ENCODE data around the gene CXXC1. TPM values are rescaled to one million over a fixed set of nuclear protein-coding genes. Genes with fewer than 3 reads are reported as not detected.

Gene CXXC1
- polyA plus RNA-seq (ENCODE audit: low read depth in 6 of 6), result 10 to 100 TPM; 56.7 to 97.3 (median 71.0) TPM

DNA sequence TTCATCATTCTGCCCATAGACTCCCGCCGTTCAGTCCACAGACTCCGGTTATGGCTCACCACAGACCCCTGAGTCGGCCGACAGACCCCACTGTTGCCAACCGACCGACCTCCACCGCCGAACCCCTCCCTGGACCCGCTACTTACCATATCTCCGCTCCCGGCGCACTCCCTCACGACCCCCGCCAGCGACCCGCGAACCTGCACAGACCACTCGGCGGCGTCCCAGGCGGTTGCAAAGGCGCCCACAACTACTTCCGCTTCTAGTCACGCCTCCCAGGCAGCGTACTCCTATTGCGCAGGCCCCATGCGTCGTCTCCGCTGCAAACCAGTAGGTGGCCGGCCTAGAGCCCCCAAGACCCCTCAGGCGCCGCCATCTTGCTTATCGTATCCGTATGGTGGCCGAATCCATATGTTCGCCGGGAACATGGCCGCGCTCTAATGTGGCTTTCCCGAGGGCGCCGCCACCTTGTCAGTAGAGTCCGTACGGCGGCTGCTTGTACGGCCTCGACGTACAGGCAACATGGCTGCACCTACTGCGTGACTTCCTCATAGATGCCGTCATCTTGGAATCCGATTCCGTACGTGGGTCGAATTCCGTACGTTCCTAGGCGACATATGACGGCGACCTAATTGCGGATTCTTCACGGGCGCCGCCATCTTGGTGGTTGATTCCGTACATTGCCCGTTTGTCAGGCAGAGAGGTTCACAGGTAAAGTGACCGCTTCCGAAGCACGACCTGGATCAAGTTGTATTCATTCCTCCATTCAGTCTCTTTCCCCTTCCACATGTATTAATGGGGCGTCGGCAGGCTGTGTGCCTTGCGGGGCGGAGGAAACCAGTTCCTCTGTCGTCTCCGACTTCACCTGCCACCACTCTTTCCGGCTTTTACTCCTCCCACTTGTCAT, at the start of gene CXXC1:
TSS of gene CXXC1 (minus strand) at position 252 of the 907 bp plus-strand sequence. CDS start at position 149, 103 bp downstream.
- H3K36me3 Mint-ChIP-seq, result peaks cover 8 to 33% of the 10 kb centered on the region in 2 donors
- H3K4me3 Mint-ChIP-seq, result peak within 1 kb of the TSS; percentile 89 to 100 (median 98)
- no peaks in the 10 kb centered on the region for H3K27me3 Mint-ChIP-seq
- DNase-seq (peak; percentile 97), ATAC-seq (ENCODE audit: low read depth in 2 of 2) (peak; percentile 84 to 90)
- H3K9me3 Mint-ChIP-seq, result no peaks in the 10 kb centered on the region
- peak within 1 kb of the TSS; percentile 89 to 99 (median 98) for H3K27ac Mint-ChIP-seq
- peaks cover 37 to 48% (median 37%) of the 10 kb centered on the region in 3 donors for H3K4me1 Mint-ChIP-seq

DNA sequence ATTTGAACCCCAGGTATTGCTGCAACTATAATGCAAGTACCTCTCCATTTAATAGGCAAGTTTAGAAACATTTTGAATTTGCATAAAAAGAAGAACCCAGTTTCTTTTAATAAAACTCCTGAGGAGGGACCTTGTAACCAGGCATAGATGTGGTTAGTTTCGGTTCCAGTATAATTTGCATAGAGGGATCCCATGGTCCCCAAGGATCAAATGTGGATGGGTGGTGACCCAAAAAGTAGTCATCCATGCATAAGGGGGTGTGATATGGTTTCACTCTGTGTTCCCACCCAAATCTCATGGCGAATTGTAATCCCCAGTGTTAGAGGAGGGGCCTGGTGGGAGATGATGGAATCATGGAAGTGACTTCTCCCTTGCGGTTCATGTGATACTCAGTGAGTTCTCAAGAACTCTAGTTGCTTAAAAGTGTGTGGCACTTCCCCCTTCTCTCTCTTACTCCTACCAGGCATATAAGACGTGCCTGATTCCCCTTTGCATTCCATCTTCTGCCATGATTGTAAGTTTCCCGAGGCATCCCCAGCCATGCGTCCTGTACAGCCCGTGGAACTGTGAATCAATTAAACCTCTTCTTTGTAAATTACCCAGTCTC, 47.2 kb upstream of the CXXC1 start:
- Mint-ChIP-seq H3K36me3 (no peaks in the 10 kb centered on the region), H3K27me3 (no peaks in the 10 kb centered on the region), H3K9me3 (no peaks in the 10 kb centered on the region), H3K4me3 (peak overlapping the region; percentile 54 to 84 (median 64)), H3K4me1 (peaks cover 64 to 82% (median 75%) of the 10 kb centered on the region in 3 donors), H3K27ac (peak overlapping the region in 5 of 6 donors; percentile 9 to 76 (median 40))
- peak; percentile 67 for DNase-seq
- peak; percentile 91 to 93 for ATAC-seq (ENCODE audit: low read depth in 2 of 2)

DNA sequence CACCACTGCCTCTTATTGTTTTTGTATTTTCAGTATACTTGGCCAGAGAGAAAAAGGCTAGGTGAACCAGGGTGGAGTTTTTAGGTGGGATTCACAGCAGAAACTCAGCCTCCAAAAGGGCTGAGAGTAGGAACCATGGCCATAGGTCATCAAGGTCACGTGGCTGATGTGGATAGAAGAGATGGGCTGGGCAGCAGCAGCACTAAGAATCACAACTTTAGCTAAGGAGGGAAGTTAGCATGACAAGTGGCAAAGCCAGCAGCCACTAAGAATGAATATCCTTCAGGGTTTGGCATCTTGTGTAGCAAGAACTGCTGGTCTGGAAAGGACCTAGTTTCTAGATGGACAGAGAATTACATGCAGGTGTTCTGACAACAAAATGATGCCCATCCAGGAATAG, 44.2 kb upstream of the CXXC1 start:
- DNase-seq (no peak), ATAC-seq (ENCODE audit: low read depth in 2 of 2) (no peak)
- H3K36me3 Mint-ChIP-seq, result no peaks in the 10 kb centered on the region
- peak overlapping the region in 4 of 8 donors; percentile 6 to 71 (median 27) for H3K4me3 Mint-ChIP-seq
- peaks cover 0 to 9% (median 0%) of the 10 kb centered on the region in 3 donors for H3K27me3 Mint-ChIP-seq
- H3K4me1 Mint-ChIP-seq, result peaks cover 47 to 56% (median 54%) of the 10 kb centered on the region in 3 donors
- H3K27ac Mint-ChIP-seq, result no peak overlapping the region
- no peaks in the 10 kb centered on the region for H3K9me3 Mint-ChIP-seq

DNA sequence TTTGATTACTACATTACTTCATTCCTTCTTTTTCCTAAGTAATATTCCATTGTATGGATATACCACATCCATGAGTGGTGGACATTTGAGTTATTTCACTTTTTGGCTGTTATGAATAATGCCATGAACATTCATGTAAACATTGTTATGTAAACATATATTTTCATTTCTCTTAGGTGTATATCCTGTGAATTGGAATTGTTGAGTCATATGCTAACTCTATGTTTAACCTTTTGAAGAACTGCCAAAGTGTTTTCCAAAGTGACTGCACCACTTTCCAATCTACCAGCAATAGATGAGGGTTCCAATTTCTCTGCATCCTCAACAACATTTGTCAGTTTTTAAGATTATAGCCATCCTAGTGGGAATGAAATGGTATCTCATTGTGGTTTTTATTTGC, 42.7 kb upstream of the CXXC1 start:
- no peaks in the 10 kb centered on the region for H3K9me3 Mint-ChIP-seq
- H3K27ac Mint-ChIP-seq, result no peak overlapping the region
- DNase-seq (no peak), ATAC-seq (ENCODE audit: low read depth in 2 of 2) (no peak)
- H3K36me3 Mint-ChIP-seq, result peaks cover 0 to 2% of the 10 kb centered on the region in 2 donors
- H3K4me1 Mint-ChIP-seq, result peaks cover 39 to 49% (median 48%) of the 10 kb centered on the region in 3 donors
- no peak overlapping the region for H3K4me3 Mint-ChIP-seq
- H3K27me3 Mint-ChIP-seq, result peaks cover 0 to 9% (median 0%) of the 10 kb centered on the region in 3 donors

GRCh38 chr18:50327983-50328382, 40.5 kb upstream of the CXXC1 start:
- peaks cover 0 to 8% of the 10 kb centered on the region in 2 donors for H3K36me3 Mint-ChIP-seq
- peaks cover 0 to 4% (median 0%) of the 10 kb centered on the region in 7 donors for H3K9me3 Mint-ChIP-seq
- ATAC-seq (ENCODE audit: low read depth in 2 of 2), result no peak

GRCh38 chr18:50320719-50321118, 33.2 kb upstream of the CXXC1 start:
- Mint-ChIP-seq H3K4me3 (peak overlapping the region in 3 of 8 donors; percentile 5 to 28 (median 20)), H3K36me3 (peaks cover 0 to 8% of the 10 kb centered on the region in 2 donors), H3K4me1 (peaks cover 18 to 41% (median 29%) of the 10 kb centered on the region in 3 donors), H3K27ac (peak overlapping the region in 1 of 6 donors; percentile 9), H3K27me3 (no peaks in the 10 kb centered on the region), H3K9me3 (peaks cover 0 to 5% (median 0%) of the 10 kb centered on the region in 7 donors)
- ATAC-seq (ENCODE audit: low read depth in 2 of 2), result no peak
- DNase-seq, result no peak

More at GRCh38 chr18:50327983-50328382, 40.5 kb upstream of the CXXC1 start:
- Mint-ChIP-seq H3K4me1 (peaks cover 22 to 31% (median 31%) of the 10 kb centered on the region in 3 donors), H3K27me3 (peaks cover 0 to 9% (median 0%) of the 10 kb centered on the region in 3 donors), H3K4me3 (peak overlapping the region in 1 of 8 donors; percentile 3), H3K27ac (no peak overlapping the region)
- no peak for DNase-seq

DNA sequence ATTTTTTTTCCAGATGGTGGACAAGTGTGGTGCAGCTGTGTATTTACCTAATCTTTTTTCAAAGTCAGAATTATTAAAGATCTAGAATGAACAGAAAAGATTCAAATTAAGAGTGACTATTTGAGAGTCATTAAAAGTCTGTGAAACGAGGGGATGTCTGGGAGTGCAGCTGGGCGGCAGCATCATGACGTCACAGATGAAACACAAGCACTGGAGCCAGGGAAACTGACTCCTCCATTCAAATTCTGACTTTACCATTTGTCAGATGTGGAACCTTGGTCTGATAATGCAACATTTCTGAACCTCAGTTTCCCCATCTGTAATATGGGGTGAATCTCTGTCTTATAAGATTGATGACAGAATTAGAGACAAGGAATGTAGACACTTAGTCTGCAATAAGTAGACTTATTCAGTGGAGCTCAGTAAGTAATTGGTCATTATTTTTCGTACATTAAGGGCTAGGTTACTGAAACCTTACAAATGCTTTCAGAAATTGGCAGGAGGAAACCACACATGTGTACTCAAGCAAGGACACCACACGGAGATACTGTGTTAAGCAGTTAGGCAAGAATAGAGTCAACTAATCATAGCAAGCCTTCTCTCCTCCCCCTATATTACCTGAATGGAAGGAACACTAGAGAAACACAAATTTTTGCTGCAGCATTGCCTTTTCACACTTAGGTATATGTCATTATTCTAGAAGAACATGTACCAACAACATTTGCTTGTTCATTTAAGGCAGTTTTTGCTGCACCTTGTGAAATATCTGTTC, 27.8 kb upstream of the CXXC1 start:
- Mint-ChIP-seq H3K4me1 (peaks cover 38 to 72% (median 57%) of the 10 kb centered on the region in 3 donors), H3K27me3 (no peaks in the 10 kb centered on the region)
- ATAC-seq (ENCODE audit: low read depth in 2 of 2), result peak; percentile 74 to 77

DNA sequence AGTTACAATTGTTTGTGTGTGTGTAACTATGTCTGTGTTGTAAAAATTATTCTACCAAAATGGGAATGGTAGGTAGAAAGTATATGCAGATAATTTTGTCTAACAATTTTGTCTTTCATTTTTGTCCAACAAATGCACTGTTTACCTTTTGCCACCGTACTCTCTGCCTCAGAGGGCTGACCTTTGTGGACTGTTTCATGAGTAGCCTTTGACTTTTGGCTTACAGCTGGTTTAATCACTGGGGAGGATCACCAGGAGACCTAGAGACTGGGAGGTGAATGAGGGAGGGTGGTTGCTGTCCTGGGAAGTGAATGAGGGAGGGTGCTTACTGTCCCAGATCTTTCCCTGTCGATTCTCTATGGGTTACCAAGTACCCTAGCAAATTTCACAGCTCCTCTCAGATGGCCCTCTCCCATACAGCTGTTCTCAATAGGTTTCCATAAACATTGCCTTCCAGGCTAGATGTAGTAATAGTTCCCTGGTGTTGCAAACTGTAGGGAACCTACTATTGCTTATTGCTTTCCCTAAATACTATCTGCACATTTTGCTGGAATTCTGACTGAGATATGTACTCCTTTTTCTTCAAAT, 26.5 kb upstream of the CXXC1 start:
- Mint-ChIP-seq H3K27ac (peak overlapping the region in 2 of 6 donors; percentile 30 to 64), H3K4me3 (peak overlapping the region in 3 of 8 donors; percentile 33 to 47 (median 47)), H3K9me3 (no peaks in the 10 kb centered on the region), H3K4me1 (peaks cover 38 to 71% (median 51%) of the 10 kb centered on the region in 3 donors), H3K27me3 (no peaks in the 10 kb centered on the region), H3K36me3 (no peaks in the 10 kb centered on the region)
- ATAC-seq (ENCODE audit: low read depth in 2 of 2) (no peak), DNase-seq (no peak)

More for the DNA sequence above, 27.8 kb upstream of the CXXC1 start:
- peak; percentile 51 for DNase-seq
- H3K27ac Mint-ChIP-seq, result no peak overlapping the region
- no peaks in the 10 kb centered on the region for H3K36me3 Mint-ChIP-seq
- H3K4me3 Mint-ChIP-seq, result peak overlapping the region in 7 of 8 donors; percentile 14 to 73 (median 48)
- no peaks in the 10 kb centered on the region for H3K9me3 Mint-ChIP-seq

- Mint-ChIP-seq H3K4me3 (peak overlapping the region in 7 of 8 donors; percentile 23 to 70 (median 41)), H3K4me1 (peaks cover 42 to 74% (median 58%) of the 10 kb centered on the region in 3 donors), H3K36me3 (no peaks in the 10 kb centered on the region), H3K27ac (peak overlapping the region; percentile 34 to 92 (median 72)), H3K9me3 (no peaks in the 10 kb centered on the region), H3K27me3 (no peaks in the 10 kb centered on the region)
- ATAC-seq (ENCODE audit: low read depth in 2 of 2) (peak in 1 of 2 donors; percentile 17), DNase-seq (no peak)
Measured at GRCh38 chr18:50313031-50313607, 25.6 kb upstream of the CXXC1 start.

GRCh38 chr18:50312296-50313030, 25.0 kb upstream of the CXXC1 start:
- ATAC-seq (ENCODE audit: low read depth in 2 of 2) (peak; percentile 81 to 86), DNase-seq (peak; percentile 53)
- Mint-ChIP-seq H3K27me3 (no peaks in the 10 kb centered on the region), H3K36me3 (no peaks in the 10 kb centered on the region), H3K4me3 (peak overlapping the region; percentile 28 to 89 (median 71)), H3K4me1 (peaks cover 47 to 78% (median 64%) of the 10 kb centered on the region in 3 donors), H3K27ac (peak overlapping the region; percentile 34 to 93 (median 86)), H3K9me3 (no peaks in the 10 kb centered on the region)

GRCh38 chr18:50311650-50312049, 24.2 kb upstream of the CXXC1 start:
- peak overlapping the region in 1 of 6 donors; percentile 76 for H3K27ac Mint-ChIP-seq
- no peaks in the 10 kb centered on the region for H3K9me3 Mint-ChIP-seq
- DNase-seq (no peak), ATAC-seq (ENCODE audit: low read depth in 2 of 2) (no peak)
- no peaks in the 10 kb centered on the region for H3K36me3 Mint-ChIP-seq
- H3K4me1 Mint-ChIP-seq, result peaks cover 52 to 80% (median 66%) of the 10 kb centered on the region in 3 donors
- no peaks in the 10 kb centered on the region for H3K27me3 Mint-ChIP-seq
- peak overlapping the region in 3 of 8 donors; percentile 9 to 18 (median 15) for H3K4me3 Mint-ChIP-seq
